ENCODE data around the gene STAB1. TPM values are rescaled to one million over a fixed set of nuclear protein-coding genes. Genes with fewer than 3 reads are reported as not detected.

Gene STAB1
- total and polyA plus RNA-seq, 4 donors, result 54.2 to 651 (median 273) TPM

GRCh38 chr3:52554026-52554755 is 59.1 kb downstream of the STAB1 start:
- H3K36me3 ChIP-seq (ENCODE audit: control insufficient read depth in 1 of 2, insufficient read depth in 2 of 2, low read length in 1 of 2), result peaks cover 0 to 12% of the 10 kb centered on the region in 2 donors
- no peak overlapping the region for H3K27ac ChIP-seq (ENCODE audit: low read depth in 1 of 2, low read length in 2 of 2)
- 86 to 91% methylated on average over 5 of the region's 5 CpGs for WGBS, 2 donors
- no peak for ATAC-seq (ENCODE audit: low FRiP score)
- intact Hi-C loops (cut with DNase I), result no loop called here
- no peaks in the 10 kb centered on the region for H3K9me3 ChIP-seq (ENCODE audit: control insufficient read depth, low read length)
- no peak overlapping the region for H3K4me3 ChIP-seq (ENCODE audit: low read length in 2 of 2)
- no peak for DNase-seq
- H3K4me1 ChIP-seq (ENCODE audit: control insufficient read depth in 1 of 2, insufficient read depth in 2 of 2, low read length in 2 of 2), result no peaks in the 10 kb centered on the region
- H3K27me3 ChIP-seq (ENCODE audit: control insufficient read depth in 1 of 2, insufficient read depth in 2 of 2, low read length in 1 of 2), result no peaks in the 10 kb centered on the region

GRCh38 chr3:52555056-52555455 is 59.9 kb downstream of the STAB1 start:
- DNase-seq (no peak), ATAC-seq (ENCODE audit: low FRiP score) (no peak)
- Histone ChIP-seq H3K9me3 (ENCODE audit: control insufficient read depth, low read length) (no peaks in the 10 kb centered on the region), H3K36me3 (ENCODE audit: control insufficient read depth in 1 of 2, insufficient read depth in 2 of 2, low read length in 1 of 2) (peaks cover 0 to 12% of the 10 kb centered on the region in 2 donors), H3K4me1 (ENCODE audit: control insufficient read depth in 1 of 2, insufficient read depth in 2 of 2, low read length in 2 of 2) (no peaks in the 10 kb centered on the region), H3K27ac (ENCODE audit: low read depth in 1 of 2, low read length in 2 of 2) (no peak overlapping the region), H3K27me3 (ENCODE audit: control insufficient read depth in 1 of 2, insufficient read depth in 2 of 2, low read length in 1 of 2) (no peaks in the 10 kb centered on the region), H3K4me3 (ENCODE audit: low read length in 2 of 2) (no peak overlapping the region)
- WGBS, 2 donors, result 91 to 94% methylated on average over 1 of the region's 1 CpG
- intact Hi-C loops (cut with DNase I), result no loop called here

GRCh38 chr3:52557011-52557960 is 62.1 kb downstream of the STAB1 start:
- Histone ChIP-seq H3K27ac (ENCODE audit: low read depth in 1 of 2, low read length in 2 of 2) (no peak overlapping the region), H3K4me3 (ENCODE audit: low read length in 2 of 2) (no peak overlapping the region), H3K4me1 (ENCODE audit: control insufficient read depth in 1 of 2, insufficient read depth in 2 of 2, low read length in 2 of 2) (no peaks in the 10 kb centered on the region), H3K27me3 (ENCODE audit: control insufficient read depth in 1 of 2, insufficient read depth in 2 of 2, low read length in 1 of 2) (no peaks in the 10 kb centered on the region), H3K9me3 (ENCODE audit: control insufficient read depth, low read length) (no peaks in the 10 kb centered on the region), H3K36me3 (ENCODE audit: control insufficient read depth in 1 of 2, insufficient read depth in 2 of 2, low read length in 1 of 2) (peaks cover 0 to 11% of the 10 kb centered on the region in 2 donors)
- ATAC-seq (ENCODE audit: low FRiP score), result no peak
- no peak for DNase-seq
- intact Hi-C loops (cut with DNase I), result no loop called here
- WGBS, 2 donors, result 84 to 85% methylated on average over 9 of the region's 9 CpGs

GRCh38 chr3:52558436-52558835 is 63.3 kb downstream of the STAB1 start:
- H3K27me3 ChIP-seq (ENCODE audit: control insufficient read depth in 1 of 2, insufficient read depth in 2 of 2, low read length in 1 of 2), result no peaks in the 10 kb centered on the region
- 91 to 93% methylated on average over 5 of the region's 5 CpGs for WGBS, 2 donors
- no peak for ATAC-seq (ENCODE audit: low FRiP score)
- H3K4me3 ChIP-seq (ENCODE audit: low read length in 2 of 2), result no peak overlapping the region
- intact Hi-C loops (cut with DNase I), result no loop called here
- H3K9me3 ChIP-seq (ENCODE audit: control insufficient read depth, low read length), result no peaks in the 10 kb centered on the region
- H3K4me1 ChIP-seq (ENCODE audit: control insufficient read depth in 1 of 2, insufficient read depth in 2 of 2, low read length in 2 of 2), result no peaks in the 10 kb centered on the region
- peaks cover 0 to 11% of the 10 kb centered on the region in 2 donors for H3K36me3 ChIP-seq (ENCODE audit: control insufficient read depth in 1 of 2, insufficient read depth in 2 of 2, low read length in 1 of 2)
- H3K27ac ChIP-seq (ENCODE audit: low read depth in 1 of 2, low read length in 2 of 2), result no peak overlapping the region
- no peak for DNase-seq

GRCh38 chr3:52561028-52561747 is 66.0 kb downstream of the STAB1 start:
- no peak for ATAC-seq (ENCODE audit: low FRiP score)

GRCh38 chr3:52563984-52564383 is 68.8 kb downstream of the STAB1 start:
- intact Hi-C loops (cut with DNase I), result no loop called here
- WGBS, 2 donors, result 91 to 94% methylated on average over 2 of the region's 2 CpGs
- H3K27me3 ChIP-seq (ENCODE audit: control insufficient read depth in 1 of 2, insufficient read depth in 2 of 2, low read length in 1 of 2), result no peaks in the 10 kb centered on the region
- H3K36me3 ChIP-seq (ENCODE audit: control insufficient read depth in 1 of 2, insufficient read depth in 2 of 2, low read length in 1 of 2), result peaks cover 0 to 2% of the 10 kb centered on the region in 2 donors
- no peaks in the 10 kb centered on the region for H3K4me1 ChIP-seq (ENCODE audit: control insufficient read depth in 1 of 2, insufficient read depth in 2 of 2, low read length in 2 of 2)
- no peaks in the 10 kb centered on the region for H3K9me3 ChIP-seq (ENCODE audit: control insufficient read depth, low read length)
- H3K27ac ChIP-seq (ENCODE audit: low read depth in 1 of 2, low read length in 2 of 2), result no peak overlapping the region
- DNase-seq (no peak), ATAC-seq (ENCODE audit: low FRiP score) (no peak)
- no peak overlapping the region for H3K4me3 ChIP-seq (ENCODE audit: low read length in 2 of 2)

More at GRCh38 chr3:52561028-52561747, 66.0 kb downstream of the STAB1 start:
- DNase-seq, result no peak
- Histone ChIP-seq H3K9me3 (ENCODE audit: control insufficient read depth, low read length) (no peaks in the 10 kb centered on the region), H3K36me3 (ENCODE audit: control insufficient read depth in 1 of 2, insufficient read depth in 2 of 2, low read length in 1 of 2) (peaks cover 0 to 6% of the 10 kb centered on the region in 2 donors), H3K4me1 (ENCODE audit: control insufficient read depth in 1 of 2, insufficient read depth in 2 of 2, low read length in 2 of 2) (no peaks in the 10 kb centered on the region), H3K4me3 (ENCODE audit: low read length in 2 of 2) (no peak overlapping the region), H3K27ac (ENCODE audit: low read depth in 1 of 2, low read length in 2 of 2) (no peak overlapping the region), H3K27me3 (ENCODE audit: control insufficient read depth in 1 of 2, insufficient read depth in 2 of 2, low read length in 1 of 2) (no peaks in the 10 kb centered on the region)
- 76 to 77% methylated on average over 4 of the region's 4 CpGs for whole genome bisulfite sequencing, 2 donors
- intact Hi-C loops (cut with DNase I), result no loop called here

GRCh38 chr3:52568069-52568468 is 72.9 kb downstream of the STAB1 start:
- ATAC-seq (ENCODE audit: low FRiP score) (no peak), DNase-seq (no peak)
- no peaks in the 10 kb centered on the region for H3K4me1 ChIP-seq (ENCODE audit: control insufficient read depth in 1 of 2, insufficient read depth in 2 of 2, low read length in 2 of 2)
- H3K27me3 ChIP-seq (ENCODE audit: control insufficient read depth in 1 of 2, insufficient read depth in 2 of 2, low read length in 1 of 2), result no peaks in the 10 kb centered on the region
- intact Hi-C loops (cut with DNase I), result no loop called here
- H3K4me3 ChIP-seq (ENCODE audit: low read length in 2 of 2), result no peak overlapping the region
- H3K9me3 ChIP-seq (ENCODE audit: control insufficient read depth, low read length), result no peaks in the 10 kb centered on the region
- no peak overlapping the region for H3K27ac ChIP-seq (ENCODE audit: low read depth in 1 of 2, low read length in 2 of 2)
- H3K36me3 ChIP-seq (ENCODE audit: control insufficient read depth in 1 of 2, insufficient read depth in 2 of 2, low read length in 1 of 2), result no peaks in the 10 kb centered on the region
- WGBS, 2 donors, result 96 to 98% methylated on average over 2 of the region's 2 CpGs

GRCh38 chr3:52570076-52570475 is 74.9 kb downstream of the STAB1 start:
- no peaks in the 10 kb centered on the region for H3K9me3 ChIP-seq (ENCODE audit: control insufficient read depth, low read length)
- no peak overlapping the region for H3K4me3 ChIP-seq (ENCODE audit: low read length in 2 of 2)
- DNase-seq (no peak), ATAC-seq (ENCODE audit: low FRiP score) (no peak)
- peaks cover 0 to 7% of the 10 kb centered on the region in 2 donors for H3K36me3 ChIP-seq (ENCODE audit: control insufficient read depth in 1 of 2, insufficient read depth in 2 of 2, low read length in 1 of 2)
- intact Hi-C loops (cut with DNase I), result no loop called here
- 87% methylated on average over 4 of the region's 4 CpGs for WGBS, 2 donors
- H3K27me3 ChIP-seq (ENCODE audit: control insufficient read depth in 1 of 2, insufficient read depth in 2 of 2, low read length in 1 of 2), result no peaks in the 10 kb centered on the region
- no peak overlapping the region for H3K27ac ChIP-seq (ENCODE audit: low read depth in 1 of 2, low read length in 2 of 2)
- H3K4me1 ChIP-seq (ENCODE audit: control insufficient read depth in 1 of 2, insufficient read depth in 2 of 2, low read length in 2 of 2), result no peaks in the 10 kb centered on the region
